COLO668 (cell line): ENCODE data around the gene AURKAIP1.
"Not testable (repeated sequence)": the region's sequence is repeated elsewhere in the genome, so short reads cannot be mapped to it uniquely, and the experiment has no call there.

ENCODE experiments used
- DNase-seq: peaks from one replicate; lab custom pipeline; 2025; ENCODE audit not compliant: unreplicated experiment; lab: John Stamatoyannopoulos, UW

Gene AURKAIP1

DNA sequence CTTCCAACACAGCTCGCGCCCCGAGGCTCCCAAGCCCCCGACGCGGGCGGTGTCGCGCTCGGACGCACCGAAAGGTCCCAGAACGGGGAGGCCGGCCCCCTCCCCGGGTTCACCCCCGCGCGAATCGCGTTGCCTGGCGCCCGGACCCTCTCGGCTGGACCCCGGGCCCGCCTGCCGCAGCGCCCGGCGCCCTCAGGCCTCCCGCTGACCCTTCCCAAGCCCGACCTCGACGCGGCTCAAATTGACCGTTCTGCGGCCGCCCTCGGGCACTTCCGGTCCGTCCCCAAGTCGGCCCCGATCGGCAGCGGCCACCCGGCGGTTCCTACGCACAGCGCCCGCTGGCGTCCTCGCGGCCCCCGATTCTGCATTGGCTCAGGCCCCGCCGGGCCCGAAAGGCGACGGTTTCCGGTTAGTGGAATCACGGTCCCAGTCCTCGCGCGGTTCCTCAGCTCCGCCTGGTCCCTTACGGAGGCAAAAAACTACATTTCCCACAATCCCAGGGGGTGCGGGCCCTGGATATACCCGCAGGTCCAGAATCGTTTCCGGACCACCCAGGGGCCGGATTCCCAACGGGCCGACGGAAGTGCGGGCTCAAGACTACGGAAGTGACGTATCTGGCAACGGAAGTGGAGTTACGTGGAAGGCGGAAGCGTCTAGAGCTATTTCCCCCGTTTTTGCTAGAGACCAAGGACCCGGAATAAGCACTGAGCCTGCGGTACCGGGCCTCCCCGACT lies at the start of gene AURKAIP1:
Gene AURKAIP1 (minus strand): TSS at position 279 of the 734 bp plus-strand sequence. CDS start 451 bp downstream, outside the sequence.
- peak; percentile 100 for DNase-seq

GRCh38 chr1:1424707-1425106 lies 49.7 kb upstream of the AURKAIP1 start:
- no peak for DNase-seq

GRCh38 chr1:1423245-1423597 lies 48.2 kb upstream of the AURKAIP1 start:
- DNase-seq: no peak

DNA sequence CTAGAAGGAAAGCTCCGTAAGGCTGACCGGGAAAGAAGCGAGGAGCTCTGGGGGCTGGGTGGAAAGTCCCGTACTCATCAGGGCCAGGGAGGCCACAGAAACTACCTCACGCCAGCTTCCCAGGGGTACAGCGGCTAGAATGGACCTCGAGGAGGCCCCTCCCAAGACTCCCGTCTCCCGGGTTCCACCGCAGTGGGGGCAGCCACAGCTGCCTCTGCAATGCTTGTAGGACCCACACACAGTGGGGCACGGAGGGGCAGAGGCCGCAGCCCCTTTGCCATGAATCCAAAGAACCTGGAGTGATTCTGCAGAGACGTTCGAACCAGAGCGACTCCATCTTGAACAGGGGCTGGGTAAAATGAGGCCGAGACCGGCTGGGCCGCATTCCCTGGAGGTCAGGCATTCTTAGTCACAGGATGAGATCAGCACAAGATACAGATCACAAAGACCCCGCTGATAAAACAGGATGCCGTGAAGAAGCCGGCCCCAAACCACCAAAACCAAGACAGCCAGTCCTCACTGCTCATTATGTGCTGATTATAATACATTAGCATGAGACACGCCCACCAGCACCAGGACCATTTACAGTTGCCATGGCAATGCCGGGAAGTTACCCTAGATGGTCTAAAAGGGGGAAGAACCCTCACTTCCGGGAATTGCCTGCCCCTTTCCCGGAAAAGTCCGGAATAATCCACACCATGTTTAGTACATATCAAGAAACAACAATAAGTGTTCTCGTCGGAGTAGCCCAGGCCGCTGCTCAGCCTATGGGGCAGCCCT lies 47.6 kb upstream of the AURKAIP1 start:
- no peak for DNase-seq

DNA sequence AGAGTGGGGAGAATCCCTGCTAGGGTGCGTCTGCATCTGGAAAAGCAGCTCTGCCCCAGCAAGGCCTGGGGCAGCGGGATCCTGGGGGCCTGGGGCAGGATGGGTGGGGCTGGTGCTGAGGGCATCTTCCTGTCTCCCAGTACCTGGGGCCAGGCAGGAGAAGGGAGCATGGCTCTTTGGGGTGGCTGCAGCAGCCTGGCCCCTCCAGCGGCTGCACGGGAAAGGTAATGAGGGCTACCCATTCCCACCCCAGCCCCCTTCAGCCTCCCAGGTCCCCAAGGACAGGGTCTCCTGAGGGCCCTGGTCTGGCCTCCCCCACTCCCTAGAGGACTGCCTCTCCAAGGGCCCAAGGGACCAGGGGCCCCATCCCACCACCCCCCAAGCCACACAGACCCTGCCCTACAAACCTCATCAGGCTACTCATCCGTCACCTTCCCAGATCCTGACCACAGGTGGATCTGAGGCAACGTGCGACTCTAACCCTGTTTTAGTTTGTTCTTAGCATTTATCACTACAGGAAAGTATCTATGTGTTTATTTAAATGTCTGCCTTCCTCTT lies 47.0 kb upstream of the AURKAIP1 start:
- peak; percentile 88 for DNase-seq

DNA sequence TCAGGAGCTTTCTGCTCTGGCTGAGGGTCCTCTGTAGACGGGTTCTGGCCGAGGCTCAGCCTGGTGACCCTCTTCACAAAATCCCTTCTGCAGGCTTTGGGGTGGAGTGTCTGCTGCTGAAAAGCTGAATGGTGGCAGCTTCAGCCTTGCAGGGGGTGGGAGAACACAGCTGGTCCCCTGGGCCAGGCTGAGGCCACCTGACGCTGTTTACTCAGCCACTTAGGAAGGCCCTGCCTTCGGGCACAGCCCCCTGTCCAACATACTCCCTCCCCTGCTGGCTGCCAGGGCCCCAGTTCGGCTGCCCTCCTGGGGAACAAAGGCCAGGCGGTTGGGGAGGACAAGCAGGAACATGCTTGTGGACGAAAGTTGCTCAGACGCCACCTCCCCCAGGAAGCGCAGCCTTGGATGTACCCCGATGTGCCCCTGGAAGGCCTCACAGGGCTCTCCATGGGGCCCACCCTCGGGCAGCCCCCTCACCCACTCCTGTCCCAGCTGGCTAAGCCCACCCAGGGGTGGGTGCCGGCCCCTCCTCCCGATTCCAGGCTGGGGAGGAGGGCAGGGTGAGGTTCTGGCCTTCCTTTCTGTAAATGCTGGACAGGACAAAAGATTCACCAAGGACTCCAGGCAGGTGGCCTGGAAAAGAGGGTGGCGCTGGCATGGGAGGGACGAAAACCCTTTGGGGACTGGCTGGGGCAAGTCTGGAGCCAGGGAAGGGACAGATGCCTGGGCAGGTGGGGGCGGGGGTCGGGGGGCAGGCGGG lies 46.3 kb upstream of the AURKAIP1 start, which contains the start of gene ANKRD65:
Gene ANKRD65 (minus strand): TSS at position 130 of the 760 bp plus-strand sequence. CDS start 271 bp downstream, outside the sequence.
- peak; percentile 98 for DNase-seq

DNA sequence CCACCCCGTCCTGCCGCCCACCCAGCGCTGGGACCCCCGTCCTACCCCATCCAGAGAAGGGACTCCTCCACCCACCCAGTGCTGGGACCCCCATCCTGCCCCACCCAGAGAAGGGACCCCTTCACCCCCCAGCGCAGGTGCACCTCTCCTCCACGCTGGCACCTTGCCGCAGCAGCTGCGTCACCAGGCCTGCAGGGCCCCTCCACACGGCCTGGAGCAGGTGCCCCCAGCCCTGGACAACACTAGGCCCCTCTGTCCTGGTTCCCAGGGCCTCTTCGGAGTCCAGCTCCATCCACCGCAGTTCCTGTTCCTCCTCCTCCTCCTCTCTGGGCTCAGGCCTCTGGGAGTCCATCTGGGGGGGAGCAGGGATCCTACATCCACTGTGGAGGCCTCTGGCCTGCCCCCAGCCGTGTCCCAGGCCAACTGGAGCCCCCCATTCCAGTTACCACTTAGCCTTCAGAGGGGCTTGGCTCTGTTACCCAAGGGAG lies 45.7 kb upstream of the AURKAIP1 start:
- DNase-seq: peak; percentile 79

GRCh38 chr1:1419813-1420653 lies 45.0 kb upstream of the AURKAIP1 start:
- peak; percentile 86 for DNase-seq

DNA sequence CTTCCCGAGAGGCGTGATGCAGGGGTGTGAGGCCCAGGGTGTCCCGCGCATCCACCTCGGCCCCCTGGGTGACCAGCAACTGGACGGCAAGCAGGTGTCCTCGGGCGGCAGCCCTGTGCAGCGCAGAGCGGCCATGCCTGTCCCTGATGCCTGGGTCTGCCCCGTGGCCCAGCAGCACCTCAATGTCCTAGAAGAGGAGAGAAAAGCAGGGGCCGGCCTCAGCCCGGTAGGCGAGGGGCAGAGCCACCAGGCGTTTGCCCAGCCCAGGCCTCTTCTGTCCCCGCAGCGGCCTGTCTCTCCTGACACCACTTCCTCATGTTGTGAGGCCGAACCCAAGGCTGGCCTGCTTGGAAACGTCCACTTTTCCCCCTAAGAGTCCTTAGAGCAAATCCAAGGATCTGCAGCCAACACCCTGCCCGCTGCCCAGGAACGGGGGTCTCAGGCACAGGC lies 44.4 kb upstream of the AURKAIP1 start:
- peak; percentile 66 for DNase-seq

DNA sequence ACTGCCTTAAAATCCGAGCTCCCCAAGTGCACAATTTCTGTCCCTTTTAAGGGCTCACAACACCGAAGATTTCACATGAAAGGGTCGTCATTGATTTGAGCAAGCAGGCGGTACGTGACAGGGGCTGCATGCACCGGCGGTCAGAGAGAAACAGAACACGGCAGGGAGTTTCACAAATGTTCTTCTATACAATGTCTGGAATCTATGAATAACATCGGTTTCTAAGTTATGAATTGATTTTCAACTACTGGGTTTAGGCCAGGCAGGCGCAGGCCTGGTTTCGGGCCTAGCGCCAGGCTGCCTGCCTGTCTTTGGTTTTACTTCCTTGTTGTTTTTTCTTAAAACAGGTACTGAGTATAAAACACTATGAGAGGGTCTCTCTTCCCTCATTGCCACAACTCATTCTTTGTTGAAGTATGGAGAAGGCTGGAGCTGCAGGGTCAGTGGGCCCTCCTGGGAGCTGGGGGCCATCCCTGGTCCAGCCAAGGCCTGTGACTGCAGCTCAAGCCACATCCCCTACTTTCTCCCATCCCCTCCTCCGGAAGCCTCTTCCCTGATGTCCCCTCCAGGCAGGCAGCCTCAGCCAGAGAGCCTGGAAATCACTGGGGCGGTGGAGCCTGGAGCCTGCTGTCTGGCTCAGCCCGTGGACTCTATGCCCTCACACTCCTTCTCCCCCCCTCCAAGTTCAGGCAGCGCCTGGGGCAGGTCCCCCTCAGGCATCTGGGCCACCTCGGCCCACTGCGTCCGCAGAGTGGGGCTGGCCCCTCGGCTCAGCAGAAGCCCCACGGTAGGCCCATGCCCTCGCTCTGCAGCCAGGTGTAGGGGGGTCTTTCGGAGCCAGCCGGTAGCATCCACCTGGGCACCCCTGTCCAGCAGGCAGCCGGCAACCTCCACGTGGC lies 43.7 kb upstream of the AURKAIP1 start:
- no peak for DNase-seq

- DNase-seq: peak; percentile 50
Observed at GRCh38 chr1:1417825-1418463, 42.9 kb upstream of the AURKAIP1 start.

DNA sequence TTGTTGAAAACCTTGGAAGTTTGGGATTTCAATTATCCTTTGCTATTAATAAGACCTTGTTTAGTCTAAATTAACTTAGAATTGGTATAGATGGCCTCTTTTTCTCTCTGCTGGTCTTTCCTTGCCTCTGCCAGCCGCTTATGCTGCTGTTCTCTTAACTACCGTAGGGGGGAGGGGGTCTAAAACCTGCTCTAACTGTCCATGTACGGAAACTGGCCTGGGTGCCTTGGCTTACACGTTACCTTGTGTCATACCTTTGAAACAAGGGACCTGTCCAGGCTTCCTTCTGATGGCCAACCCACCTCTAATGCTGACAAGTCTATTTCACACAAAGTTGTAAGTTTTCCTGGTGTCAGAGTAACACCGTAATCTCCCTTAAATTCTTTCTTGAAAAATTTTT lies 42.4 kb upstream of the AURKAIP1 start:
- DNase-seq: peak; percentile 74

DNA sequence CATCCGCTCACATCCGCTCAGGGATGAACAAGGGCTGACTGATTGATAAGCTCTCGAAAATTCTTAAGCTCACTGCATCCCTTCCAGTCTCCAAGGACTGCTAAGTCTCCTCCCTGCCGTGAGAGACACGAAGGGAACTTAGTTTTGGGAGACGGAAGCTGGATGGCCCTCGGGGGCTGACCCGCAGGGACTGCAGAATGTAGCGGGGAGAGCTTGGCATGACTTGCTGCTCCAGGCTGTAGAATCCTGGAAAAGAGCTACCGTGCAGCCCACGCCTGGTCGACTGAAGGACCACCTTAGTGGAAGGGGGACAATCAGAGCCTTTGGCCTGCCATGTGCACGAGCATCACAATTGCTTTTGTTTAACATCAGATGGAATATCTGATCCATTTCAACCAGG lies 40.7 kb upstream of the AURKAIP1 start:
- no peak for DNase-seq

DNA sequence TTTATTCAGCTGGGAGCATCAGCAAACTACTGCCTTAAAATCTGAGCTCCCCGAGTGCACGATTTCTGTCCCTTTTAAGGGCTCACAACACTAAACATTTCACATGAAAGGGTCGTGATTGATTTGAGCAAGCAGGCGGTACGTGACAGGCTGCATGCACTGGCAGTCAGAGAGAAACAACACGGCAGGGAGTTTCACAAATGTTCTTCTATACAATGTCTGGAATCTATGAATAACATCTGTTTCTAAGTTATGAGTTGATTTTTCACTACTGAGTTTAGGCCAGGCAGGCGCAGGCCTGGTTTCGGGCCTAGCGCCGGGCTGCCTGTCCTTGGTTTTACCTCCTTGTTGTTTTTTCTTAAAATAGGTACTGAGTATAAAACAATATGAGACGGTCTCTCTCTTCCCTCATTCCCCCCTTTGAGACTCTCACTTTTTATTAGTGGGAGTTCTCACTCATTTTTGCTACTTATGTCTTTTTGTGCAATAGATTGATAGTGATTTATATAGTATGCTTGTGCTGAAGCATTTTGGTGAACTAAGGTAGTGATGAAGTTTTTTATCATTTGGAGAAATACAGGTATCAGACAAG lies 37.4 kb upstream of the AURKAIP1 start:
- DNase-seq: not testable (repeated sequence)

DNA sequence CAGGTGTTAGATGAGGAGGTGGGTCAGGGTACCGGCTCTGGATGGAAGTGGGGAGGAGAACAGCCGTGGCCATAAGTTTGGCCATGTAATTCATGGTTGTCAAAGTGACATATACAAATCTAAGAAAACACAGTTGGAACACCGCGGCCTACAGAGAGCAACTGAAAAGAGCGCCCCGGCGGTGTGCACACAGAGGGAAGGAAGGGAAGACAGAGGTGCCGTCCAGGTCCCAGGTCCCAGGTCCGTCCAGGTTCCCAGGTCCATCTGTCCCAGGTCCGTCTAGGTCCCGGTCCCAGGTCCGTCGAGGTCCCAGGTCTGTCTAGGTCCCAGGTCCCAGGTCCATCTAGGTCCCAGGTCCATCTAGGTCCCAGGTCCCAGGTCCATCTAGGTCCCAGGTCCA lies 36.6 kb upstream of the AURKAIP1 start:
- no peak for DNase-seq

GRCh38 chr1:1410238-1410637 lies 35.2 kb upstream of the AURKAIP1 start:
- DNase-seq: not testable (repeated sequence)

DNA sequence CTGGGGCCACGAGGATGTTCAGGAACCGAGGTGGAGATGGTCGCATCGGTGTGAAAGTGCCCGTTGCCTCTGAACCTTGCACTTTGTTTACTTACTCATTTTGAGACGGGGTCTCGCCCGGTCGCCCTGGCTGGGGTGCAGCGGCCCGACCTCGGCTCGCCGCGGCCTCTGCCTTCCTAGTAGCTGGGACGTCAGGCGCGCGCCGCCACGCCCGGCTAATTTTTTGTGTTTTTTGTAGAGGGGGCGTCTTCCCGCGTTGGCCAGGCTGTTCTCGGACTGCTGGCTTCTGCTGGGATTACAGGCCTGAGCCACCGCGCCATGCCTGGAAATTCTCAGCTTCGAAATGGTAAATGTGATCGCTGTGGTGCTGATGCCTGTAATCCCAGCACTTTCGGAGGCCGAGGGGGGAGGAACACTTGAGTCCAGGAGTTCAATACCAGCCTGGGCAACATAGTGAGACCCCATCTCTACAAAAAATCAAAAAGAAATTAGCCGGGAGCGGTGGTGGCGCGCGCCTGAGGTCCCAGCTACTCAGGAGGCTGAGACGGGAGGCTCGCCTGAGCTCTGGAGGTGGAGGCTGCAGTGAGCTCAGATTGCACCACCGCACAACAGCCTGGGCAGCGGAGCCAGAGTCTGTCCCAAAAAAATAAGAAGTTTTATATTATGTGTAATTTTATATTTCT lies 32.8 kb upstream of the AURKAIP1 start:
- DNase-seq: peak; percentile 71
